PC-3 (cell line): ENCODE measurements around the gene NTN3.

Source experiments
- EZH2 ChIP-seq: fragments of 300-600 bp; sonication (generic); IDR thresholded peaks from one replicate; pipeline ENCODE4 v1.6.1; 2017; ENCODE audit warnings: antibody characterized with exemption, mild to moderate bottlenecking, low read length; ENCODE audit not compliant: unreplicated experiment
- TF ChIP-seq, protein P1 (sequence below): fragments of 300-600 bp; sonication (generic); conservative IDR thresholded peaks from 2 replicates; pipeline ENCODE4 v1.5.1; 2017; ENCODE audit warnings: antibody characterized with exemption, low read depth, mild to moderate bottlenecking, low read length

DNA sequence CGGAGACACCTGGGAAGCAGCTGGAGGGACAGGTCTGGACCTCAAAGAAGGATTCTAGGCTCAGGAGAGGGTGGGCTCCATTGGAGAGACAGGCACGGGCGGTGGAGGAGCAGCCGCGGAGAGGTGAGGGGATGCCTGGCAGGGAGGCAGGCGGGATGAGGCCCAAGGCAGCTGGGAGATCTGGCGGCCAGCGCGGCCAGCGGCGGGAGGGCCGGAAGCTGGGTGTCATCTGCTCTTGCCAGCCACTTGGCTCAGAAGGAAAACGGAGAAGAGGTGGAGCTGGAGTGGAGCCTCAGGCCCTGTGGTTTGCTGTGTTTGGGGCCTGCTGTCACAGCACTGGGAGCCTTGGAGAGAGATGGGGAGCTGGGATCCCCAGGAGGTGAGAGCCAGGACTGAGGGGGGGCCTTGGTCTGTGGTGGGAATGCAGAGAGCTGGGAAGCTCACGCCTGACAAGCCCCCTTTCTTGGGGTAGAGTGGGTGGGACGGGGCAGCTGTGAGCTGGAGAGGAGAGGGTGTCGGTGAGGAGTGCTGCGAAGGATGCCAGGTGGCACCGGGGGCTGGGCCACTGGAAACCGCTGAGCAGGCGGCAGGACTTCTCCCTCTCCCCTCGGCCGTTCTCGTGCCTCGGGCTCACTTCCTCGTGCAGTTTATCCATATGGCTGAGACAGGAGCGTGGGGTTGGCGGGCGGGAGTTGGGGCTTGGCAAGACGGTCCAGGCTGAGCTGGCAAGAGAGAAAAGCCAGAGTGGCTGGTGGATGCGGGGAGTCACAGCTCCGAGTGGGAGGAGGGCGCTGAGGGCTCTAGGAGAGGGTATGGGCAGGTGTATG lies 11.8 kb downstream of the NTN3 start:
- TF ChIP-seq EZH2, result no peak
- TF ChIP-seq, protein P1, sequence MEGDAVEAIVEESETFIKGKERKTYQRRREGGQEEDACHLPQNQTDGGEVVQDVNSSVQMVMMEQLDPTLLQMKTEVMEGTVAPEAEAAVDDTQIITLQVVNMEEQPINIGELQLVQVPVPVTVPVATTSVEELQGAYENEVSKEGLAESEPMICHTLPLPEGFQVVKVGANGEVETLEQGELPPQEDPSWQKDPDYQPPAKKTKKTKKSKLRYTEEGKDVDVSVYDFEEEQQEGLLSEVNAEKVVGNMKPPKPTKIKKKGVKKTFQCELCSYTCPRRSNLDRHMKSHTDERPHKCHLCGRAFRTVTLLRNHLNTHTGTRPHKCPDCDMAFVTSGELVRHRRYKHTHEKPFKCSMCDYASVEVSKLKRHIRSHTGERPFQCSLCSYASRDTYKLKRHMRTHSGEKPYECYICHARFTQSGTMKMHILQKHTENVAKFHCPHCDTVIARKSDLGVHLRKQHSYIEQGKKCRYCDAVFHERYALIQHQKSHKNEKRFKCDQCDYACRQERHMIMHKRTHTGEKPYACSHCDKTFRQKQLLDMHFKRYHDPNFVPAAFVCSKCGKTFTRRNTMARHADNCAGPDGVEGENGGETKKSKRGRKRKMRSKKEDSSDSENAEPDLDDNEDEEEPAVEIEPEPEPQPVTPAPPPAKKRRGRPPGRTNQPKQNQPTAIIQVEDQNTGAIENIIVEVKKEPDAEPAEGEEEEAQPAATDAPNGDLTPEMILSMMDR, result no peak
